Fibroblast of villous mesenchyme (primary cell): ENCODE measurements around the gene CDK1. TPM values are rescaled to one million over a fixed set of nuclear protein-coding genes. Genes with fewer than 3 reads are reported as not detected.
A peak's percentile ranks its signal among the peaks of the same experiment; 100 is the strongest.

Experiments used
- DNase-seq: peaks from one replicate; pipeline ENCODE4 v3.0.0-alpha.2; 2010; ENCODE audit warnings: low read depth
- H3K4me3 ChIP-seq: 2 replicates; pipeline ENCODE4 v1.5.1; 2011; ENCODE audit warnings: low read depth, mild to moderate bottlenecking, low read length
- CTCF ChIP-seq: IDR thresholded peaks from 2 replicates; pipeline ENCODE4 v1.5.1; 2012; ENCODE audit warnings: low read depth, mild to moderate bottlenecking, low read length; ENCODE audit not compliant: insufficient read depth
- total RNA-seq: library from RNA; depleted of rRNA; stranded (reverse); fragments of >200 nt; gene quantifications from 2 replicates; pipeline ENCODE4 v1.2.3, GENCODE V29; 2012

Gene CDK1
- 20.0 and 49.2 TPM in 2 replicates for total RNA-seq

- TF ChIP-seq CTCF: no peak
- H3K4me3 ChIP-seq: peak within 1 kb of the TSS; percentile 78
- DNase-seq: peak; percentile 99
These were observed at the start of gene CDK1 for GRCh38 chr10:60778214-60778970. Gene CDK1 (plus strand): TSS chr10:60778478. CDS start chr10:60780166, 1,688 bp downstream.

GRCh38 chr10:60729106-60729505, 49.2 kb upstream of the CDK1 start:
- no peak overlapping the region for H3K4me3 ChIP-seq
- DNase-seq: no peak
- no peak for TF ChIP-seq CTCF

- no peak for TF ChIP-seq CTCF
- H3K4me3 ChIP-seq: no peak overlapping the region
- DNase-seq: peak; percentile 48
These were observed 47.0 kb upstream of the CDK1 start for GRCh38 chr10:60731134-60731885.

GRCh38 chr10:60732198-60732806, 46.0 kb upstream of the CDK1 start:
- TF ChIP-seq CTCF: no peak
- H3K4me3 ChIP-seq: peak overlapping the region; percentile 54
- DNase-seq: no peak

GRCh38 chr10:60732807-60733516, 45.3 kb upstream of the CDK1 start:
- no peak for DNase-seq
- peak; percentile 9 for TF ChIP-seq CTCF
- H3K4me3 ChIP-seq: peak overlapping the region; percentile 54

- no peak for DNase-seq
- no peak for TF ChIP-seq CTCF
- H3K4me3 ChIP-seq: peak overlapping the region; percentile 54
These were observed 44.8 kb upstream of the CDK1 start for GRCh38 chr10:60733517-60733822.
